Mesothelial cell of epicardium (in vitro differentiated cells): ENCODE data around the gene ANKS1A. TPM values are rescaled to one million over a fixed set of nuclear protein-coding genes. Genes with fewer than 3 reads are reported as not detected.

Experiments
- DNase-seq, 2 experiments: peaks; one replicate each; pipeline ENCODE4 v3.0.0; 2021; ENCODE audit warnings: low spot score in 2 of 2; ENCODE audit not compliant: unreplicated experiment in 2 of 2
- H3K27ac Mint-ChIP-seq: 2 replicates; pipeline ENCODE4 v1.8.0; 2021; ENCODE audit warnings: mixed read lengths
- H3K27me3 Mint-ChIP-seq: 2 replicates; pipeline ENCODE4 v1.8.0; 2021; ENCODE audit warnings: low read depth, mixed read lengths
- H3K36me3 Mint-ChIP-seq: 2 replicates; pipeline ENCODE4 v1.8.0; 2021; ENCODE audit warnings: mixed read lengths
- H3K4me1 Mint-ChIP-seq: 2 replicates; pipeline ENCODE4 v1.8.0; 2021; ENCODE audit warnings: mixed read lengths
- H3K4me3 Mint-ChIP-seq: 2 replicates; pipeline ENCODE4 v1.8.0; 2021; ENCODE audit warnings: mild to moderate bottlenecking, moderate library complexity, mixed read lengths
- H3K9me3 Mint-ChIP-seq: 2 replicates; pipeline ENCODE4 v1.8.0; 2021; ENCODE audit warnings: mixed read lengths
- CTCF ChIP-seq: fragments of 200-600 bp; sonication (generic); IDR thresholded peaks from one replicate; pipeline ENCODE4 v1.5.0; 2021; ENCODE audit warnings: antibody characterized with exemption; ENCODE audit not compliant: unreplicated experiment
- total RNA-seq: library from RNA; stranded (reverse); gene quantifications from 3 replicates; pipeline ENCODE4 v1.2.1, GENCODE V29; 2021

Gene ANKS1A
- total RNA-seq, 1 donor from 2014 or later: 30.6 TPM

GRCh38 chr6:34961082-34961481 lies 72.0 kb downstream of the ANKS1A start:
- Mint-ChIP-seq H3K27ac (peak overlapping the region; percentile 37), H3K4me1 (peaks cover 13% of the 10 kb centered on the region), H3K36me3 (no peaks in the 10 kb centered on the region), H3K27me3 (no peaks in the 10 kb centered on the region), H3K9me3 (no peaks in the 10 kb centered on the region), H3K4me3 (no peak overlapping the region)
- no peak for DNase-seq
- no peak for TF ChIP-seq CTCF

- Mint-ChIP-seq H3K4me3 (no peak overlapping the region), H3K27me3 (no peaks in the 10 kb centered on the region), H3K9me3 (no peaks in the 10 kb centered on the region), H3K4me1 (peaks cover 11% of the 10 kb centered on the region), H3K36me3 (no peaks in the 10 kb centered on the region), H3K27ac (peak overlapping the region; percentile 37)
- TF ChIP-seq CTCF: no peak
- no peak for DNase-seq
Measured at GRCh38 chr6:34961574-34961973, 72.5 kb downstream of the ANKS1A start.

GRCh38 chr6:34964564-34964963 lies 75.5 kb downstream of the ANKS1A start:
- H3K9me3 Mint-ChIP-seq: no peaks in the 10 kb centered on the region
- TF ChIP-seq CTCF: no peak
- H3K4me3 Mint-ChIP-seq: no peak overlapping the region
- no peak for DNase-seq
- no peak overlapping the region for H3K27ac Mint-ChIP-seq
- H3K36me3 Mint-ChIP-seq: no peaks in the 10 kb centered on the region
- H3K4me1 Mint-ChIP-seq: peaks cover 11% of the 10 kb centered on the region
- no peaks in the 10 kb centered on the region for H3K27me3 Mint-ChIP-seq

GRCh38 chr6:34967461-34967860 lies 78.4 kb downstream of the ANKS1A start:
- Mint-ChIP-seq H3K27me3 (no peaks in the 10 kb centered on the region), H3K9me3 (no peaks in the 10 kb centered on the region), H3K4me1 (peaks cover 2% of the 10 kb centered on the region), H3K36me3 (peaks cover 16% of the 10 kb centered on the region), H3K4me3 (no peak overlapping the region), H3K27ac (no peak overlapping the region)
- no peak for TF ChIP-seq CTCF
- no peak for DNase-seq

GRCh38 chr6:34969662-34970265 lies 80.7 kb downstream of the ANKS1A start:
- Mint-ChIP-seq H3K27me3 (no peaks in the 10 kb centered on the region), H3K4me1 (peaks cover 2% of the 10 kb centered on the region), H3K36me3 (peaks cover 16% of the 10 kb centered on the region), H3K27ac (no peak overlapping the region), H3K4me3 (no peak overlapping the region), H3K9me3 (no peaks in the 10 kb centered on the region)
- no peak for DNase-seq
- no peak for TF ChIP-seq CTCF

GRCh38 chr6:34970488-34970887 lies 81.4 kb downstream of the ANKS1A start:
- Mint-ChIP-seq H3K4me1 (peaks cover 2% of the 10 kb centered on the region), H3K27me3 (no peaks in the 10 kb centered on the region), H3K4me3 (no peak overlapping the region), H3K9me3 (no peaks in the 10 kb centered on the region), H3K27ac (no peak overlapping the region), H3K36me3 (peaks cover 16% of the 10 kb centered on the region)
- no peak for TF ChIP-seq CTCF
- no peak for DNase-seq
